OCI-LY1 (cell line): ENCODE measurements around the gene RAB6B.

Experiments used
- CTCF ChIP-seq: fragments of 200-600 bp; sonication (generic), shearing (Covaris generic); IDR thresholded peaks from 2 replicates; pipeline ENCODE4 v1.5.1; 2017; ENCODE audit warnings: mild to moderate bottlenecking, antibody characterized with exemption, low read length, moderate library complexity, mixed read lengths
- EZH2 ChIP-seq: fragments of 200-600 bp; sonication (generic), shearing (Covaris generic); IDR thresholded peaks from 2 replicates; pipeline ENCODE4 v1.8.0; 2017; ENCODE audit warnings: borderline replicate concordance, mixed run types, mild to moderate bottlenecking, antibody characterized with exemption, low read length, moderate library complexity, mixed read lengths

- no peak for TF ChIP-seq CTCF
- TF ChIP-seq EZH2 = no peak
These were observed 41.2 kb downstream of the RAB6B start for GRCh38 chr3:133854264-133855001.
